GM12878 (cell line): ENCODE measurements around the gene ABTB1. TPM values are rescaled to one million over a fixed set of nuclear protein-coding genes. Genes with fewer than 3 reads are reported as not detected.

ENCODE experiments used
- ATAC-seq: fragments of 200-7000 bp; cut with Tn5 transposase; 3 replicates; pipeline ENCODE4 v1.9.1; 2020; ENCODE audit warnings: mild to moderate bottlenecking, moderate library complexity
- BruUV-seq: library from RNA; stranded (reverse); fragments of 400-500 nt; replicated peaks from 2 replicates; lab custom pipeline; 2021; lab: Mats Ljungman, UMichigan
- CTCF ChIA-PET: fragments of 300-600 bp; sonication (Branson Sonifier 250); formaldehyde crosslinking; extraction: SDS; loops from one replicate; lab custom pipeline; 2021; ENCODE audit warnings: inconsistent platforms; lab: Yijun Ruan, JAX
- POLR2A ChIA-PET: fragments of 350-600 bp; formaldehyde crosslinking; extraction: SDS; loops from one replicate; lab custom pipeline; 2021; ENCODE audit warnings: inconsistent platforms; lab: Charles Lee
- RAD21 ChIA-PET: fragments of 300-600 bp; sonication (Branson Sonifier 250); formaldehyde crosslinking; loops from one replicate; lab custom pipeline; 2023; ENCODE audit warnings: antibody characterized with exemption; ENCODE audit not compliant: unreplicated experiment; lab: Charles Lee
- SMC1A ChIA-PET: fragments of 300-600 bp; sonication (Branson Sonifier 250); formaldehyde crosslinking; loops from one replicate; lab custom pipeline; 2023; ENCODE audit not compliant: unreplicated experiment, uncharacterized antibody; lab: Charles Lee
- DNase-seq: peaks from one replicate; pipeline ENCODE4 v3.0.0-alpha.2; 2011; ENCODE audit warnings: low read depth, low spot score
- FAIRE-seq: peaks from 3 replicates; lab custom pipeline; 2011; peaks lifted over from hg19 to GRCh38; lab: Jason Lieb, UNC
- H2AFZ ChIP-seq: 2 replicates; pipeline ENCODE4 v1.6.0; 2011; ENCODE audit warnings: low read depth, low read length, control low read depth; ENCODE audit not compliant: control insufficient read depth
- H3K27ac ChIP-seq: 2 replicates; pipeline ENCODE4 v1.5.1; 2011; ENCODE audit warnings: control low read depth; ENCODE audit not compliant: control insufficient read depth, insufficient read depth
- H3K27me3 ChIP-seq, 2 experiments: replicated peaks in 1 of 2; 2 replicates each; pipeline versions ENCODE4 v1.6.0 to v1.6.1; 2011; ENCODE audit warnings: low read length in 1 of 2; ENCODE audit not compliant: control insufficient read depth in 2 of 2, insufficient read depth in 2 of 2
- H3K36me3 ChIP-seq, 2 experiments: 2 replicates each; pipeline ENCODE4 v1.5.1; 2011; ENCODE audit warnings: low read length in 1 of 2; ENCODE audit not compliant: control insufficient read depth in 2 of 2, insufficient read depth in 2 of 2
- H3K4me1 ChIP-seq: 2 replicates; pipeline ENCODE4 v1.6.1; 2011; ENCODE audit warnings: mild to moderate bottlenecking, low read length, moderate library complexity, mixed read lengths; ENCODE audit not compliant: control insufficient read depth, insufficient read depth
- H3K4me2 ChIP-seq: 2 replicates; pipeline ENCODE4 v1.6.0; 2011; ENCODE audit warnings: control low read depth; ENCODE audit not compliant: control insufficient read depth, insufficient read depth
- H3K4me3 ChIP-seq: fragments of 200-600 bp; sonication (generic); 2 replicates; pipeline ENCODE4 v1.5.1; 2016
- H3K79me2 ChIP-seq: 2 replicates; pipeline ENCODE4 v1.6.0; 2011; ENCODE audit warnings: low read length; ENCODE audit not compliant: control insufficient read depth, insufficient read depth
- H3K9ac ChIP-seq: 2 replicates; pipeline ENCODE4 v1.8.0; 2011; ENCODE audit warnings: low read length, control low read depth, mixed read lengths; ENCODE audit not compliant: control insufficient read depth, insufficient read depth
- H3K9me3 ChIP-seq: replicated peaks from 3 replicates; pipeline ENCODE4 v1.5.1; 2011; ENCODE audit warnings: mild to moderate bottlenecking, low read length; ENCODE audit not compliant: control insufficient read depth, insufficient read depth
- H4K20me1 ChIP-seq: 2 replicates; pipeline ENCODE4 v1.6.0; 2011; ENCODE audit not compliant: control insufficient read depth, insufficient read depth
- ELK1 ChIP-seq: IDR thresholded peaks from 2 replicates; pipeline ENCODE4 v1.6.1; 2012; ENCODE audit warnings: low read depth, low read length, improper control_type of control experiment
- NKRF ChIP-seq: fragments of 450-650 bp; conservative IDR thresholded peaks from 2 replicates; pipeline ENCODE4 v1.6.1; 2017; ENCODE audit warnings: mild to moderate bottlenecking, moderate library complexity
- RBBP5 ChIP-seq: fragments of 200-600 bp; sonication (generic); conservative IDR thresholded peaks from 2 replicates; pipeline ENCODE4 v1.6.1; 2016
- RFX5 ChIP-seq: IDR thresholded peaks from 2 replicates; pipeline ENCODE4 v1.6.1; 2011; ENCODE audit warnings: low read depth, low read length, improper control_type of control experiment
- ZNF217 ChIP-seq: fragments of 450-650 bp; IDR thresholded peaks from 2 replicates; pipeline ENCODE4 v1.6.1; 2017; ENCODE audit warnings: antibody characterized with exemption, mild to moderate bottlenecking
- WGBS: methylation state at CpG from one replicate; pipeline ENCODE4 v1.1.6; 2016; ENCODE audit warnings: low lambda C conversion rate; ENCODE audit not compliant: insufficient replicate concordance, insufficient coverage; ENCODE audit errors: missing lambda C conversion rate; 5-methylcytosine and 5-hydroxymethylcytosine counted together
- in situ Hi-C: fragments of 300-500 bp; cut with MboI; formaldehyde crosslinking; loops from 9 replicates; pipeline ENCODE4 v1.14.3; 2018; ENCODE audit warnings: mixed read lengths
- intact Hi-C: fragments of 100-400 bp; cut with micrococcal nuclease; formaldehyde crosslinking; loops from one replicate; pipeline ENCODE4 v1.14.2; 2022; ENCODE audit not compliant: unreplicated experiment
- polyA plus RNA-seq, 11 experiments: library from polyadenylated mRNA; depleted of rRNA in 4 of 11; unstranded in 6 of 11; stranded (reverse) in 5 of 11; fragments of >200 nt; fragmentation: Nextera tagmentation in 4 of 11; fragmentation: Illumina TruSeq in 1 of 11; extraction: Ambion mirVana in 4 of 11; extraction: Trizol in 1 of 11; gene quantifications; 1 replicate in 1 of 11; 2 replicates in 10 of 11; pipeline versions ENCODE4 v1.2.1 to v1.2.3, GENCODE V29; 2011 to 2016; ENCODE audit warnings: inconsistent platforms in 2 of 11, missing spikeins in 2 of 11, low read depth in 1 of 11
- total RNA-seq, 4 experiments: library from RNA; depleted of rRNA in 3 of 4; stranded (reverse); fragments of >200 nt in 3 of 4; fragmentation: Illumina TruSeq in 1 of 4; extraction: Trizol in 1 of 4; gene quantifications; 2 replicates each; pipeline versions ENCODE4 v1.2.1 to v1.2.3, GENCODE V29; 2013 to 2021

ABTB1 gene
- total and polyA plus RNA-seq, 10 of the 15 experiments (the other 5 are each of a cell fraction or from before 2014, with no cell fraction given) = 0.11 to 10.2 (median 7.1) TPM

- SMC1A ChIA-PET = no interaction called here
- RAD21 ChIA-PET = no interaction called here
- H3K79me2 ChIP-seq = no peaks in the 10 kb centered on the region
- no peak overlapping the region for H3K4me2 ChIP-seq
- TF ChIP-seq RBBP5 (no peak), RFX5 (no peak), NKRF (no peak), ELK1 (no peak), ZNF217 (no peak)
- ATAC-seq = no peak
- H3K9me3 ChIP-seq = no peaks in the 10 kb centered on the region
- in situ Hi-C loops (no loop called here), intact Hi-C loops (no loop called here)
- no peak for FAIRE-seq
- CTCF ChIA-PET = interaction anchor here (0.8 kb wide), 1 partner anchor 297 kb away, joined by 4 read pairs; no protein-coding TSS in a partner anchor
- H3K4me3 ChIP-seq = no peak overlapping the region
- WGBS = 89% methylated on average over 5 of the region's 5 CpGs
- H2AFZ ChIP-seq = no peak overlapping the region
- no peaks in the 10 kb centered on the region for H3K4me1 ChIP-seq
- no TSS peak for BruUV-seq
- no peaks in the 10 kb centered on the region for H4K20me1 ChIP-seq
- H3K9ac ChIP-seq = no peak overlapping the region
- no peaks in the 10 kb centered on the region for H3K27me3 ChIP-seq
- POLR2A ChIA-PET = no interaction called here
- no peaks in the 10 kb centered on the region for H3K36me3 ChIP-seq
- no peak for DNase-seq
- H3K27ac ChIP-seq = no peak overlapping the region
Observed at GRCh38 chr3:127663151-127663550, 9.6 kb upstream of the ABTB1 start.
